G401 (cell line): ENCODE data around the gene SMG6. TPM values are rescaled to one million over a fixed set of nuclear protein-coding genes. Genes with fewer than 3 reads are reported as not detected.

ENCODE experiments used
- DNase-seq: peaks from one replicate; pipeline ENCODE4 v3.0.0-alpha.2; 2015; ENCODE audit warnings: low spot score
- in situ Hi-C: cut with HindIII; loops from 2 replicates; pipeline ENCODE4 v1.10.0; 2016; ENCODE audit warnings: low sequenced_read_pairs, mixed read lengths
- total RNA-seq: library from RNA; depleted of rRNA; stranded (reverse); fragments of >200 nt; shearing (Covaris generic); gene quantifications from 2 replicates; pipeline ENCODE4 v1.2.3, GENCODE V29; 2014

Gene SMG6
- total RNA-seq, 1 experiment from 2014 or later, result 17.6 TPM

- in situ Hi-C loops, result no loop called here
- DNase-seq, result no peak
These were observed 242.1 kb downstream of the SMG6 start for GRCh38 chr17:2061441-2061958.

- no peak for DNase-seq
- in situ Hi-C loops, result no loop called here
These were observed 242.7 kb downstream of the SMG6 start for GRCh38 chr17:2060681-2061440.

- in situ Hi-C loops, result no loop called here
- no peak for DNase-seq
These were observed 243.3 kb downstream of the SMG6 start for GRCh38 chr17:2060385-2060658.

- no peak for DNase-seq
- in situ Hi-C loops, result no loop called here
These were observed 243.8 kb downstream of the SMG6 start for GRCh38 chr17:2059547-2060384.

- DNase-seq, result no peak
These were observed 244.7 kb downstream of the SMG6 start for GRCh38 chr17:2058586-2059546.

GRCh38 chr17:2057760-2058585, 245.6 kb downstream of the SMG6 start:
- in situ Hi-C loops, result no loop called here
- no peak for DNase-seq

More at GRCh38 chr17:2058586-2059546, 244.7 kb downstream of the SMG6 start:
- in situ Hi-C loops, result no loop called here

- in situ Hi-C loops, result no loop called here
- no peak for DNase-seq
These were observed 246.3 kb downstream of the SMG6 start for GRCh38 chr17:2057175-2057759.

GRCh38 chr17:2056206-2057174, 247.1 kb downstream of the SMG6 start:
- DNase-seq, result no peak
- in situ Hi-C loops, result no loop called here

GRCh38 chr17:2055292-2056205, 248.0 kb downstream of the SMG6 start:
- in situ Hi-C loops, result no loop called here
- no peak for DNase-seq

GRCh38 chr17:2054512-2055291, 248.9 kb downstream of the SMG6 start, which contains the start of gene HIC1:
Gene HIC1, plus strand, starts transcription at chr17:2055103. Its CDS starts 1,588 bp downstream, at chr17:2056691.
- DNase-seq, result peak; percentile 74
- in situ Hi-C loops, result no loop called here

GRCh38 chr17:2054262-2054511, 249.4 kb downstream of the SMG6 start:
- in situ Hi-C loops, result no loop called here
- DNase-seq, result no peak

- in situ Hi-C loops, result no loop called here
- DNase-seq, result peak; percentile 75
These were observed 250.0 kb downstream of the SMG6 start for GRCh38 chr17:2053380-2054261.

GRCh38 chr17:2051933-2052559, 251.5 kb downstream of the SMG6 start:
- in situ Hi-C loops, result no loop called here
- DNase-seq, result no peak
